NCI-H748 (cell line): Measurements from ENCODE around the gene MTA1.

Experiments used
- DNase-seq: peaks from one replicate; lab custom pipeline; 2025; ENCODE audit not compliant: unreplicated experiment; lab: John Stamatoyannopoulos, UW

Gene MTA1

DNA sequence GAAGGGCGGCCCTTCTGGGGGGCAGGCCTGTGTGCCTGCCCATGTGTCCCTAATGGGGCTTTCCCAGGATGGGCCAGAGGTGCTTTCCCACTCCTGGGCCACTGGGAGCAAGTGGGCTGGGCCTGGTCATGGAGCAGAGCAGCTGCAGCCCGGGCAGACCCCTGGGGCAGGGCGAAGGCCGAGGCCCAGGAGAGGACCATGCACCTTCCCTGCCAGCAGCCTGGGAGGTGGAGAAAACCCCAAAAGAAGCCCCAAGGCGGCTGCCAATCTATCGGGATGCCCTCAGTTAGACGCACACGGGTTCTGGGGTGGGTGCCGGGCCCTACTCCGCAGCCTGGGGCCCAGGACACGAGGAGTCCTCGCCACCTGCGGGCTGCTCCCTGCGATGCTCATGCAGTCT lies 38.9 kb downstream of the MTA1 start:
- no peak for DNase-seq

GRCh38 chr14:105460116-105460515 lies 40.5 kb downstream of the MTA1 start:
- no peak for DNase-seq

GRCh38 chr14:105460616-105461015 lies 41.0 kb downstream of the MTA1 start:
- no peak for DNase-seq

DNA sequence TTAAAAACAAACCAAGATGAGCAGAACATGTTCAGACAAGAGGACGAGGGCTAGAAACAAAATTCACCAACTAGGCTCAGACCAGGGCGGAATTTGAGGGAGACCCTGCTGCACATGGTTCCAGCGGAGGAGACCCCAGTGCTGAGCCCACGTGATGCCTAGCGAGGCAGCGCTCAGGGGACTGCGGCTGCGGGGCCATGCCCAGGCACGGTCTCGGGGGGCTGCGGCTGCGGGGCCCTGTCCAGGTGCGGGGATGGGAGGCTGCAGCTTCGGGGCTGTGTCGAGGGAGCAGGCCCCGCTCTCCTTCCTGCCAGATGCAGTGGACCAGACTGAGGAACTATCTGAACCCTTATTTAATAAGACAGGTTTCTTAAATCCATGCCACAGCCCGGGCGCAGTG lies 42.3 kb downstream of the MTA1 start:
- no peak for DNase-seq

GRCh38 chr14:105464501-105464900 lies 44.9 kb downstream of the MTA1 start:
- no peak for DNase-seq

DNA sequence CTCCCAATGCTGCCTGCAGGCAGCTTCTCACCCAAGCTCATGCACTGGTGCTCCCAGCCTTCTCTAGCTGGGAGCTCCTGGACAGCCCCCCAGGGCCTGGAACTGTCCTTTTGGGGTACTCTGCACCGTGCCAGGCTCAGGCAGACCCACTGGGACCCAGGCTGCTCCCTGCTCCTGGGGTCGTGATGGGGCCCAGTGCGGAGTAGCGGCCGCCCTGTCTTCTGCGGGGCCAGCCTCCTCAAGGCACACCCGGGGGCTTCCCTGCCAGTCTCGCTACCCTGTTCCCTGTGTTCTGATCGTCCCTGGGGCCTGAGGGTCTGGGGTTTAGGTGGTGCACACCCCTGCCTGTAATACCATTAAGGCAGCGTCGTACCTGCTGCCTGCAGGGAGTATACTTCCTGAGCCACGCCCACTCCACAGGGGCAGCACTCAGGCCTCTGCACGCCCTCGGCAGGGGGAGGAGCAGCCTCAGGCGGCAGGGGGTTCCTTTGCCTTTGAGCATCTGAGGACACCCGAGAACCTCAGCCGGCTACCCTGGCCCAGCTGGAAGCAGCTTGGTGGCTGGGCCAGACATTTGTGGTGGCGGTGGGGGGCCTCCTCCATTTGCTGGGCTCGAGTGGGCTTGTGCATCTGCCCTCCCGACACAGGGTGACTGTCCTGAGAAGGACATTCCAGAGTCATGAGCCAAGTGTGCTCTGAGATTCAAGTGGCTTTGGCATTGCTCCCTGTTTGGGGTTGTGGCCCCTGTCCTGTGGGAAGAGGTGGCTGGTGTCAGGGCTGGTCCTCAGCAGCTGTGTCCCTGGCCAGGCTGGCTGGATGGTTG lies 45.8 kb downstream of the MTA1 start:
- DNase-seq = peak; percentile 16

DNA sequence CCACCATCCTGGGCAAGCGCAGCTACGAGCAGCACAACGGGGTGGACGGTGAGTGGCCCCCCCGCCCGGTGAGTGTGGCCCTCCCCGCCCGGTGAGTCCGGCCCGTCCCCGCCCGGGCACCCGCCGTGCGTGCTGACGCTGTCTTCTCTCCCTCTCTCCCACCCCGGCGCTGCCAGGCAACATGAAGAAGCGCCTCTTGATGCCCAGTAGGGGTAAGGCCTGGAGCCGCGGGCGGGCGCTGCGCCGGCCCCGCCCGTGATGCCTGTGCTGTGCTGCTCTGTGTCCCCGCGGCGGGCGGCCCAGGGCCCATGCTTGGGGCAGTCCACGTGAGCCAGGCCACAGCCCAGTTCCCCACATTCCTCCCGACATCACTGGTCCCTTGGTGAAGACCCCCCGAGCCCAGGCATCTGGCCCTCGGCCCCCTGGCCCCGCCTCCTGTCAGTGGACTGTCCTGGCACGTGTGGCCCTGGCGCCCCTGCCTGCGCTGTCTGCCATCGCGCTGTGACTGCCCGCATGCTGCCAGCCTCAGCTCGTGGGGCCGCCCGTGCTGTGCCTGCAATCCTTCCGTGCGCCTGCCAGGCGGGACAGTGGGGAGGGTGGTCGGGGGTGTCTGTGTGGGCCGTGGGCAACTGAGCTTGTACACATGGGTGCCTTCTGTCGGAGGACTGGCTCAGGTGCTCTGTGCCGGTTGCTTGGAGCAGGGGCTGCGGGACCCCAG lies 47.1 kb downstream of the MTA1 start:
- no peak for DNase-seq

DNA sequence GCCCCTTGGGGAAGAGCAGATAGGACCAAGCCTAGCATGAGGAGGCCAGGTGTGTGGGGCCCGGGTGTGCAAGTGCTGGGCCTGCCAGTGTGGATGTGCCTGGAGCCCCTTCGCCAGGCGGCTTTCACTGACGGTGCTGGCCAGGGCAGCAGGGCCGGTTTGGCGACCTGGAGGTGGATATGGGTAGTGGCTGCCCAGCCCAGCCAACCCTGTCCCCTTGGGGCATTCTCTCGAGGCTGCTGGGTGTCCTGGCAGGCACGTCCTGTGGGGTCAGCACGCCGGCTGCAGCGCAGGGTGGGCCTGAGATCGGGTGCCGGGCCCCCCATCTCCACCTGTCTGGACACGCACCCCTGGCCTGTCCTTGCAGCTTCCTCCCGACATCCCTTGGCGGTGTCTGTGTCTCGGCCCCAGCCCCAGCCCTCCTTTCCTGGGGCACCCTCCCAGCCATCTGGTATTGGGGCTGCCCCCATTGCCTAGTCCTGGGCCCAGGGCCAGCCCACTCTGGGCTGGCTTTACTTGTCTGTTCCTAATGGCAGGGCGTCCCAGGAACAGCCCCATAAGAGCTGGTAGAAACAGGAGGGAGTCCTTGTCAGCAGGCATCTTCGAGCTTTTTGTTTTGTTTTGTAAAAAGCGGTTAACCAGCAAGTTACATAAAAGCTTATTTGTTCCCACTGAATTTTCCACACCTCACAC lies 47.8 kb downstream of the MTA1 start:
- DNase-seq = no peak

- no peak for DNase-seq
These were observed 48.4 kb downstream of the MTA1 start for GRCh38 chr14:105467942-105468471.

DNA sequence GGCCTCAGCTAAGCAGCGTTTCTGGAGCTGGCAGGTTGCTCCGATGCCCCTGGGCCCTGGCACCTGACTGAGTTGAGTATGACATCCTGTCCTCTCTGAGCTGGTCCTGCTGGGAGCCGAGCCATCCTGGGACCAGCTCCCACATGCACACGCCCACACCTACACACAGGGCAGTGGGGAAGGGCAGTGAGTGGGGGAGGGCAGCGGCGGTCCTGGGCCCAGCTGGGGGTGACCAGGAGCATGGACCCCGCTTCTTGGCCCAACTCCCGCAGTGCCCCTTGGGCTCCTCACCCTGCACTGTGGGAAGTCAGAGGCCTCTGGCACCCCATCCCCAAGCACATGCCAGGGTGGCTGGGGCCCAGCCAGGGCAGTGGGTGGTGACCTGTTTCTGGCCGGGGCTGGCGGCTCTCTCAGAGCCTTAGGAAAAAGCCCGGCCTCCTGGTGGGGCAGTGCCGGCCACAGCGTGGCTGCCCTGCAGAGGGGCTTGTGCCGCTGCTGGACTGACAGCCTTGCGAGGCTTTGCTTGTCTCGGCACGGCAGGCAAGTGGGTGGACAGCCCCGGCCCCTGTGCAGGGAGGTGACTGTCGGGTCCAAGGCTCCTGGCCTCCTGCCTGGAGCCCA lies 49.1 kb downstream of the MTA1 start:
- DNase-seq = no peak

- DNase-seq = no peak
These were observed 50.1 kb downstream of the MTA1 start for GRCh38 chr14:105469456-105470349.

GRCh38 chr14:105470350-105471296 lies 51.0 kb downstream of the MTA1 start:
- no peak for DNase-seq

GRCh38 chr14:105471297-105471821 lies 51.7 kb downstream of the MTA1 start:
- DNase-seq = no peak

- no peak for DNase-seq
These were observed 52.3 kb downstream of the MTA1 start for GRCh38 chr14:105471823-105472485.

GRCh38 chr14:105472486-105472991 lies 52.9 kb downstream of the MTA1 start:
- no peak for DNase-seq

DNA sequence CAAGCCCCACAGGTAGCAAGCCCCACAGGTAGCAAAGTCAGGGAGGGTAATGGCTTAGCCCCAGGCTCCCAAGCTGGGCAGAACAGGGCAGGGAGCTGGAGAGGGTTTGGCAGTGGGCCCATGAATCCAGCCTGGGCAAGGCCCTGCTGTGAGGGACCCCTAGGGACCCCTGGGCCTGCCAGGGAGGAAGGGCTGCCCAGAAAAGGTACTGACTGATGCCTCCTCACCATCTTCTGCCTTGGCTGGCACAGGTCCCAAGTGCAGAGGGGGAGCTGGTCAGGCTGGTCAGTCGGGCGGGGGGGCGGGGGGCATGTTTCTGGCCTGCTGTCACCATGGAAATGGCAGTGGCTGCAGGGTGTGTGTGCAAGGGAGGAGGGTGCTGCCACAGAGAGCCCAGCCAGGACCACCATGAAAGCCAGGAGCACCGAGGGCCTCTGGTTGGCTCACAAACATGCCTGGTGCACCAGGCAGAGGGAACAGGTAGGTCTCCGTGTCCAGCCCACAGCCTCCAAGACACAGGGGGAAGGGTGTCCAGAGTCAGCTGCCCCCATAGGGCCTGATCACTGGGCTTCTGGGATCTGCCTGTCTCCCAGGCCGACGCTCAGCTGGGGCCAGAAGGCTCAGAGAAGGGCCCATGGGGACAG lies 53.5 kb downstream of the MTA1 start:
- DNase-seq = peak; percentile 47

GRCh38 chr14:105473677-105474482 lies 54.3 kb downstream of the MTA1 start:
- peak; percentile 97 for DNase-seq
